K562 (cell line): Measurements from ENCODE around the gene ADAP1. TPM values are rescaled to one million over a fixed set of nuclear protein-coding genes. Genes with fewer than 3 reads are reported as not detected.

Experiments
- CEBPB ChIP-seq: fragments of 450-650 bp; IDR thresholded peaks from 2 replicates; pipeline ENCODE4 v1.6.1; 2016; ENCODE audit warnings: missing genetic modification characterization, missing compliant biosample characterization
- ETS2 ChIP-seq: IDR thresholded peaks from 2 replicates; pipeline ENCODE4 v1.6.1; 2016; ENCODE audit warnings: borderline replicate concordance, missing genetic modification characterization, mild to moderate bottlenecking, moderate library complexity, missing compliant biosample characterization; ENCODE audit not compliant: poor library complexity, severe bottlenecking
- ILF3 ChIP-seq: fragments of 450-650 bp; IDR thresholded peaks from 2 replicates; pipeline ENCODE4 v1.6.1; 2018; ENCODE audit warnings: antibody characterized with exemption, mild to moderate bottlenecking, moderate library complexity, borderline replicate concordance
- JUND ChIP-seq, 2 experiments: IDR thresholded peaks; 2 replicates in 1 of 2; 3 replicates in 1 of 2; pipeline ENCODE4 v1.6.1; 2011; ENCODE audit warnings: borderline replicate concordance in 2 of 2, low read depth in 2 of 2, low read length in 2 of 2, improper control_type of control experiment in 1 of 2, missing biosample characterization in 1 of 2, missing genetic modification characterization in 1 of 2, missing genetic modification reagents in 1 of 2
- NR2C1 ChIP-seq, 2 experiments: fragments of 450-650 bp; IDR thresholded peaks; 2 replicates each; pipeline ENCODE4 v1.6.1; 2017; ENCODE audit warnings: mild to moderate bottlenecking in 2 of 2, antibody characterized with exemption in 1 of 2, inconsistent platforms in 1 of 2, missing compliant biosample characterization in 1 of 2, missing genetic modification characterization in 1 of 2
- PML ChIP-seq: IDR thresholded peaks from 2 replicates; pipeline ENCODE4 v1.6.1; 2012; ENCODE audit warnings: low read length, inconsistent platforms
- SMARCA4 ChIP-seq: fragments of 450-650 bp; IDR thresholded peaks from 2 replicates; pipeline ENCODE4 v1.6.1; 2016
- TAF15 ChIP-seq: fragments of 200-400 bp; formaldehyde crosslinking; IDR thresholded peaks from 2 replicates; pipeline ENCODE4 v1.6.1; 2017; ENCODE audit warnings: mild to moderate bottlenecking, low read depth, low read length, moderate library complexity
- TCF3 ChIP-seq: sonication (generic); formaldehyde crosslinking; IDR thresholded peaks from 2 replicates; pipeline ENCODE4 v1.4.0; 2020; ENCODE audit warnings: mild to moderate bottlenecking, missing genetic modification reagents
- polyA plus RNA-seq, 8 experiments: library from polyadenylated mRNA; depleted of rRNA in 4 of 8; stranded (reverse) in 5 of 8; unstranded in 3 of 8; fragments of >200 nt; fragmentation: Nextera tagmentation in 2 of 8; fragmentation: Illumina TruSeq in 1 of 8; extraction: Ambion mirVana in 2 of 8; extraction: Trizol in 1 of 8; gene quantifications; 2 replicates each; pipeline versions ENCODE4 v1.2.1 to v1.2.3, GENCODE V29; 2011 to 2014; ENCODE audit warnings: inconsistent platforms in 1 of 8, missing spikeins in 1 of 8
- total RNA-seq, 7 experiments: library from RNA; depleted of rRNA in 6 of 7; stranded (reverse); fragments of >200 nt in 6 of 7; fragmentation: Illumina TruSeq in 2 of 7; extraction: Trizol in 2 of 7; gene quantifications; 2 replicates each; pipeline versions ENCODE4 v1.2.1 to v1.2.3, GENCODE V29; 2011 to 2021; ENCODE audit warnings: low replicate concordance in 1 of 7
- TF ChIP-seq, protein P1 (sequence below): fragments of 450-650 bp; IDR thresholded peaks from 2 replicates; pipeline ENCODE4 v1.6.1; 2018; ENCODE audit not compliant: partially characterized antibody
- TF ChIP-seq, protein P2 (sequence below), 2 experiments: IDR thresholded peaks in 1 of 2; conservative IDR thresholded peaks in 1 of 2; 2 replicates each; pipeline ENCODE4 v1.6.1; 2016; ENCODE audit warnings: low read depth in 2 of 2, mild to moderate bottlenecking in 1 of 2, missing compliant biosample characterization in 1 of 2, missing genetic modification characterization in 1 of 2, moderate library complexity in 1 of 2

Gene ADAP1
- total and polyA plus RNA-seq, 9 of the 15 experiments (the other 6 are each of a cell fraction or from before 2014, with no cell fraction given) = 0.27 to 1.4 (median 0.52) TPM; not detected in 3

DNA sequence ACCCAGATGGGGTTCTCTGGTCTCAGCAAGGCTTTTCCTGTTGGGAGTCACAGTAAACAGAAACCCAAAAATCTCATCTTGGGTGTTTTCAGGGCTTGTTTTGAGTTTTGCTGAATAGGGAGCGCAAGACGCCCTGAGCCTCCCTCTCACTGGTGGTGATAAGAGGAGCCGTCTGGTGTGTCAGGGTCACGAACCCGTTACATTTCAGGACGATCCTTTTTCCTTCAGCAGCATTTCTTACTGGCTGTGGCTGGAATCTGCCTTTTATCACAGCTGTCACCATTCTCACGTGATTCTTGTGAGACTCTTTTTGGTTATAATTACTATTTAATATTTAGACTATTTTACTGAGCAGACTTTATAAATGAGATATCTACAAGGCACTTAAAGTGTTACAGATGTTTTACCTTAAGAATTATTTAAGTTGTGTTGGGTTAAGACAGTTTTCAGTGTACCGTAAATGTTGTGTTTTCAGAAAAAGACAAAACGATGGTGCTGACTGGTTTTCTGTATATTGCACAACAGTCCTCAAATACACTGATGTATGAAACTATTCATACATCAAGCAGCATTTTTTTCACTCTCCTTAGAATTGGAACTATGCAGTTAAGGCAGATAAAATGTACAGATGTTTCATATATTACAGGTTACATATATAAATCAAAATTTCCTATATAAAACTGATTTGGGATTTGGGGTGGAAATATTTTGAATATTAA, 80.3 kb downstream of the ADAP1 start (continued):
- TF ChIP-seq, protein P1, sequence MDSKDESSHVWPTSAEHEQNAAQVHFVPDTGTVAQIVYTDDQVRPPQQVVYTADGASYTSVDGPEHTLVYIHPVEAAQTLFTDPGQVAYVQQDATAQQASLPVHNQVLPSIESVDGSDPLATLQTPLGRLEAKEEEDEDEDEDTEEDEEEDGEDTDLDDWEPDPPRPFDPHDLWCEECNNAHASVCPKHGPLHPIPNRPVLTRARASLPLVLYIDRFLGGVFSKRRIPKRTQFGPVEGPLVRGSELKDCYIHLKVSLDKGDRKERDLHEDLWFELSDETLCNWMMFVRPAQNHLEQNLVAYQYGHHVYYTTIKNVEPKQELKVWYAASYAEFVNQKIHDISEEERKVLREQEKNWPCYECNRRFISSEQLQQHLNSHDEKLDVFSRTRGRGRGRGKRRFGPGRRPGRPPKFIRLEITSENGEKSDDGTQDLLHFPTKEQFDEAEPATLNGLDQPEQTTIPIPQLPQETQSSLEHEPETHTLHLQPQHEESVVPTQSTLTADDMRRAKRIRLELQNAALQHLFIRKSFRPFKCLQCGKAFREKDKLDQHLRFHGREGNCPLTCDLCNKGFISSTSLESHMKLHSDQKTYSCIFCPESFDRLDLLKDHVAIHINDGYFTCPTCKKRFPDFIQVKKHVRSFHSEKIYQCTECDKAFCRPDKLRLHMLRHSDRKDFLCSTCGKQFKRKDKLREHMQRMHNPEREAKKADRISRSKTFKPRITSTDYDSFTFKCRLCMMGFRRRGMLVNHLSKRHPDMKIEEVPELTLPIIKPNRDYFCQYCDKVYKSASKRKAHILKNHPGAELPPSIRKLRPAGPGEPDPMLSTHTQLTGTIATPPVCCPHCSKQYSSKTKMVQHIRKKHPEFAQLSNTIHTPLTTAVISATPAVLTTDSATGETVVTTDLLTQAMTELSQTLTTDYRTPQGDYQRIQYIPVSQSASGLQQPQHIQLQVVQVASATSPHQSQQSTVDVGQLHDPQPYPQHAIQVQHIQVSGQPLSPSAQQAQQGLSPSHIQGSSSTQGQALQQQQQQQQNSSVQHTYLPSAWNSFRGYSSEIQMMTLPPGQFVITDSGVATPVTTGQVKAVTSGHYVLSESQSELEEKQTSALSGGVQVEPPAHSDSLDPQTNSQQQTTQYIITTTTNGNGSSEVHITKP = no peak
- TF ChIP-seq NR2C1 (IDR thresholded peaks at IDR 0.05) = peak; percentile 65
- peak; percentile 78 for TF ChIP-seq NR2C1 (tag; IDR thresholded peaks at IDR 0.05)
- TF ChIP-seq PML = peak; percentile 41; the same call in 1 of the 2 replicates
- no peak for TF ChIP-seq ETS2 (tag)
- TF ChIP-seq JUND (IDR thresholded peaks at IDR 0.05; ENCODE audit: borderline replicate concordance, low read depth, low read length) = peak; percentile 32; the same call in 1 of the 2 replicates
- TF ChIP-seq JUND (tag; IDR thresholded peaks at IDR 0.05; ENCODE audit: borderline replicate concordance, low read depth, low read length) = no peak; the same call in 2 of the 3 replicates
- TF ChIP-seq SMARCA4 = peak; percentile 24; the same call in 1 of the 2 replicates
- TF ChIP-seq TAF15 = no peak
- TF ChIP-seq ILF3 = no peak
- TF ChIP-seq, protein P2, sequence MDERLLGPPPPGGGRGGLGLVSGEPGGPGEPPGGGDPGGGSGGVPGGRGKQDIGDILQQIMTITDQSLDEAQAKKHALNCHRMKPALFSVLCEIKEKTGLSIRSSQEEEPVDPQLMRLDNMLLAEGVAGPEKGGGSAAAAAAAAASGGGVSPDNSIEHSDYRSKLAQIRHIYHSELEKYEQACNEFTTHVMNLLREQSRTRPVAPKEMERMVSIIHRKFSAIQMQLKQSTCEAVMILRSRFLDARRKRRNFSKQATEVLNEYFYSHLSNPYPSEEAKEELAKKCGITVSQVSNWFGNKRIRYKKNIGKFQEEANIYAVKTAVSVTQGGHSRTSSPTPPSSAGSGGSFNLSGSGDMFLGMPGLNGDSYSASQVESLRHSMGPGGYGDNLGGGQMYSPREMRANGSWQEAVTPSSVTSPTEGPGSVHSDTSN (CRISPR knock-in tag; IDR thresholded peaks at IDR 0.05; ENCODE audit: low read depth) = no peak
- TF ChIP-seq, protein P2 (tag; conservative IDR thresholded peaks at IDR 0.05; ENCODE audit: low read depth) = peak; percentile 53
- TF ChIP-seq TCF3 (CRISPR knock-in tag) = no peak
- TF ChIP-seq CEBPB = peak; percentile 93
